Fibroblast of lung (primary cell): ENCODE results near the gene ZBTB2.

Experiments used
- EZH2 ChIP-seq: IDR thresholded peaks from 2 replicates; pipeline ENCODE4 v1.5.1; 2012; ENCODE audit warnings: low read length, control low read depth, mild to moderate bottlenecking; ENCODE audit errors: missing control alignments
- TF ChIP-seq, protein P1 (sequence below), 2 donors: IDR thresholded peaks in 1 of 2; conservative IDR thresholded peaks in 1 of 2; 1 replicate in 1 of 2; 2 replicates in 1 of 2; pipeline ENCODE4 v1.5.1; 2011 to 2012; ENCODE audit warnings: low read length in 2 of 2, control low read depth in 1 of 2, inconsistent platforms in 1 of 2, low read depth in 1 of 2, mild to moderate bottlenecking in 1 of 2

DNA sequence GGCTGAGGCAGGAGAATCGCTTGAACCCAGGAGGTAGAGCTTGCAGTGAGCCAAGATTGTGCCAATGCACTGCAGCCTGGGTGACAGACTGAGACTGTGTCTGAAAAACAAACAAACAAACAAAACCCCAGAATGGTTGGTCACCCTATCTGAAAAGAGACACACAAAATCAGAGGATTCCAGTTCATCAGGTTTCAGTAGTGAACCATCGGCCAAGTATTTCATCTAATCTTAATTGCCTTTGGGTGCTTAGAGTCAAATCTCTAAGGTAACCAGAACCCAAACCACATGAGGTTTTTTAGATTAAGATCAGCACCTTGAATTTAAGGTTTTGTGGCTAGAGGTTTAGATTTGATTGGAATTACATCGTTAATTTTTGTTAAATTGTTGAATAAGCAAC lies 8.3 kb upstream of the ZBTB2 start:
- no peak for TF ChIP-seq EZH2
- TF ChIP-seq, protein P1, sequence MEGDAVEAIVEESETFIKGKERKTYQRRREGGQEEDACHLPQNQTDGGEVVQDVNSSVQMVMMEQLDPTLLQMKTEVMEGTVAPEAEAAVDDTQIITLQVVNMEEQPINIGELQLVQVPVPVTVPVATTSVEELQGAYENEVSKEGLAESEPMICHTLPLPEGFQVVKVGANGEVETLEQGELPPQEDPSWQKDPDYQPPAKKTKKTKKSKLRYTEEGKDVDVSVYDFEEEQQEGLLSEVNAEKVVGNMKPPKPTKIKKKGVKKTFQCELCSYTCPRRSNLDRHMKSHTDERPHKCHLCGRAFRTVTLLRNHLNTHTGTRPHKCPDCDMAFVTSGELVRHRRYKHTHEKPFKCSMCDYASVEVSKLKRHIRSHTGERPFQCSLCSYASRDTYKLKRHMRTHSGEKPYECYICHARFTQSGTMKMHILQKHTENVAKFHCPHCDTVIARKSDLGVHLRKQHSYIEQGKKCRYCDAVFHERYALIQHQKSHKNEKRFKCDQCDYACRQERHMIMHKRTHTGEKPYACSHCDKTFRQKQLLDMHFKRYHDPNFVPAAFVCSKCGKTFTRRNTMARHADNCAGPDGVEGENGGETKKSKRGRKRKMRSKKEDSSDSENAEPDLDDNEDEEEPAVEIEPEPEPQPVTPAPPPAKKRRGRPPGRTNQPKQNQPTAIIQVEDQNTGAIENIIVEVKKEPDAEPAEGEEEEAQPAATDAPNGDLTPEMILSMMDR (conservative IDR thresholded peaks at IDR 0.05 in 1 of 2, IDR thresholded peaks at IDR 0.05 in 1 of 2; ENCODE audit: low read depth in 1 of 2, low read length in 2 of 2) = no peak
